GM12891 (cell line): ENCODE measurements around the gene ROBO1.

Source experiments
- PAX5 ChIP-seq: IDR thresholded peaks from 2 replicates; pipeline ENCODE4 v1.6.1; 2011; ENCODE audit warnings: low read length, moderate library complexity, mild to moderate bottlenecking; ENCODE audit not compliant: insufficient read depth, severe bottlenecking
- POLR2A ChIP-seq: IDR thresholded peaks from 2 replicates; pipeline ENCODE4 v1.6.1; 2011; ENCODE audit warnings: low read depth, low read length, control low read depth
- POLR2AphosphoS5 ChIP-seq: IDR thresholded peaks from 2 replicates; pipeline ENCODE4 v1.6.1; 2011; ENCODE audit warnings: low read depth, low read length, control low read depth
- POU2F2 ChIP-seq: IDR thresholded peaks from 2 replicates; pipeline ENCODE4 v1.6.1; 2011; ENCODE audit warnings: low read depth, mild to moderate bottlenecking, control low read depth, low read length, moderate library complexity
- SPI1 ChIP-seq: IDR thresholded peaks from 2 replicates; pipeline ENCODE4 v1.6.1; 2011; ENCODE audit warnings: low read depth, low read length, control low read depth
- TAF1 ChIP-seq: IDR thresholded peaks from 2 replicates; pipeline ENCODE4 v1.6.1; 2011; ENCODE audit warnings: low read depth, low read length, control low read depth

DNA sequence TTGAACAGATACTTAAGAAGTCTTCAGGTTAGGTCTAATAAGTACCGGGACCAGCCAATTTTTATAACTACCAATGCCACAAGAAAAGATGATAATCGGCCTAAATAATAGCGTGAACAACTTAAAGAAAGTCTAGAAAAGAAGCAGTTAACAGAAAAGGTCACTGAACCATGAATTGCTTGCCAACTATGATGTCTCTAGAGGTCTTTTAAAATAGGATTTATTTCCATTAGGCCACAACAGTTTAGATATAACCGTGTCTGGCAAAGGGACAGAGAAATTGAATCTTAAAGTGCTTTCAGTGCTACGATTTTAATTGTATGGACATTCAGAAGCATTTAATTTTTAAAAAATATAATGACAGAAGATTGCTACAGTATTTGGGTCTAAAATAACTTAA lies 1070.4 kb downstream of the ROBO1 start:
- TF ChIP-seq POLR2A = no peak
- no peak for TF ChIP-seq TAF1
- no peak for TF ChIP-seq POLR2AphosphoS5
- TF ChIP-seq SPI1 = no peak
- TF ChIP-seq PAX5 = no peak
- no peak for TF ChIP-seq POU2F2
